ENCODE data around the gene PHF21A. TPM values are rescaled to one million over a fixed set of nuclear protein-coding genes. Genes with fewer than 3 reads are reported as not detected.

Gene PHF21A
- total RNA-seq, 1 experiment from 2014 or later, result 29.4 TPM

- TF ChIP-seq GTF2I (CRISPR knock-in tag; conservative IDR thresholded peaks at IDR 0.05) (no peak), NR3C1 (CRISPR knock-in tag; conservative IDR thresholded peaks at IDR 0.05; ENCODE audit: low read depth) (no peak), IRF2 (CRISPR knock-in tag; IDR thresholded peaks at IDR 0.05; ENCODE audit: borderline replicate concordance, low read depth) (no peak), FOXP1 (CRISPR knock-in tag; IDR thresholded peaks at IDR 0.05; ENCODE audit: borderline replicate concordance) (no peak)
These were observed 231.3 kb downstream of the PHF21A start (continued) for GRCh38 chr11:45889966-45890365.

- H3K27me3 Mint-ChIP-seq (ENCODE audit: low read depth), result peaks cover 4% of the 10 kb centered on the region; the same call in 1 of the 2 replicates
- no peak overlapping the region for H3K4me3 Mint-ChIP-seq
- H3K36me3 Mint-ChIP-seq, result no peaks in the 10 kb centered on the region
- CTCF ChIA-PET, result interaction anchor here (0.6 kb wide), 1 partner anchor 182 kb away, joined by 3 read pairs; no protein-coding TSS in a partner anchor
- H3K9me3 Mint-ChIP-seq, result no peaks in the 10 kb centered on the region
- POLR2A ChIA-PET, result no interaction called here
- no peak for TF ChIP-seq JUN (CRISPR knock-in tag; IDR thresholded peaks at IDR 0.05)
- TF ChIP-seq AFF4 (CRISPR knock-in tag; IDR thresholded peaks at IDR 0.05; ENCODE audit: borderline replicate concordance), result no peak
- TF ChIP-seq HMGA2 (CRISPR knock-in tag; IDR thresholded peaks at IDR 0.05), result no peak
- TF ChIP-seq IRF1 (CRISPR knock-in tag; IDR thresholded peaks at IDR 0.05), result no peak
- no peak for TF ChIP-seq ELF4 (CRISPR knock-in tag; IDR thresholded peaks at IDR 0.05; ENCODE audit: low read depth)
- H3K27ac Mint-ChIP-seq, result peak overlapping the region; percentile 28; the same call in 1 of the 2 replicates
- H3K4me1 Mint-ChIP-seq, result peaks cover 15% of the 10 kb centered on the region
- no peak for ATAC-seq
- no peak for DNase-seq (ENCODE audit: low spot score)
These were observed 231.7 kb downstream of the PHF21A start for GRCh38 chr11:45889555-45889954.

GRCh38 chr11:45887587-45887986 is 233.7 kb downstream of the PHF21A start:
- no peaks in the 10 kb centered on the region for H3K36me3 Mint-ChIP-seq
- no peak overlapping the region for H3K4me3 Mint-ChIP-seq
- ChIA-PET POLR2A (no interaction called here), CTCF (interaction anchor here (1.2 to 2.7 kb wide), 2 partner anchors 15 to 78 kb away, joined by 3 to 13 read pairs; no protein-coding TSS in a partner anchor)
- DNase-seq (ENCODE audit: low spot score), result no peak
- H3K9me3 Mint-ChIP-seq, result no peaks in the 10 kb centered on the region
- ATAC-seq, result no peak
- TF ChIP-seq TEAD4 (CRISPR knock-in tag; IDR thresholded peaks at IDR 0.05), result no peak
- peaks cover 5% of the 10 kb centered on the region for H3K4me1 Mint-ChIP-seq
- H3K27me3 Mint-ChIP-seq (ENCODE audit: low read depth), result peaks cover 7% of the 10 kb centered on the region; the same call in 1 of the 2 replicates
- no peak overlapping the region for H3K27ac Mint-ChIP-seq

- DNase-seq (ENCODE audit: low spot score) (no peak), ATAC-seq (no peak)
- Mint-ChIP-seq H3K9me3 (no peaks in the 10 kb centered on the region), H3K4me1 (no peaks in the 10 kb centered on the region), H3K4me3 (peak overlapping the region; percentile 70), H3K27ac (no peak overlapping the region), H3K36me3 (no peaks in the 10 kb centered on the region), H3K27me3 (ENCODE audit: low read depth) (peaks cover 7% of the 10 kb centered on the region; the same call in 1 of the 2 replicates)
- ChIA-PET POLR2A (interaction anchor here (1.3 kb wide), 1 partner anchor 10 kb away, joined by 3 read pairs; no protein-coding TSS in a partner anchor), CTCF (interaction anchor here (1.2 to 2.7 kb wide), 2 partner anchors 15 to 78 kb away, joined by 3 to 13 read pairs; no protein-coding TSS in a partner anchor)
- TF ChIP-seq PRRX2 (CRISPR knock-in tag; IDR thresholded peaks at IDR 0.05) (no peak), CREM (CRISPR knock-in tag; IDR thresholded peaks at IDR 0.05) (no peak)
These were observed 234.3 kb downstream of the PHF21A start for GRCh38 chr11:45886816-45887520.

Measured in WTC11 (cell line).